K562 treated with DMSO at 1 percent for 48 hours (cell line): ENCODE results near the gene GGCT. TPM values are rescaled to one million over a fixed set of nuclear protein-coding genes. Genes with fewer than 3 reads are reported as not detected.

Experiments used
- total RNA-seq: library from RNA; unstranded; fragments of 300-600 nt; gene quantifications from 2 replicates; pipeline ENCODE4 v1.2.3, GENCODE V29; 2022; ENCODE audit warnings: low replicate concordance; ENCODE audit errors: extremely low read depth

Gene GGCT
- not detected in 2 replicates for total RNA-seq

GRCh38 chr7:30504301-30505173, at the start of gene GGCT:
Gene GGCT (minus strand): TSS chr7:30504829. CDS start chr7:30504709, 120 bp downstream.

GRCh38 chr7:30478349-30479201, 26.1 kb downstream of the GGCT start, which contains the start of gene NOD1:
Gene NOD1 (minus strand): TSS chr7:30478784. CDS start chr7:30456921, 21,863 bp downstream.

Other genes with a start within 250 kb of the GGCT start
- gene ZNRF2, start 220.2 kb downstream of the GGCT start, total RNA-seq = not detected in 2 replicates
- gene NOD1, start 26.0 kb downstream of the GGCT start, total RNA-seq = not detected in 2 replicates
- gene GARS1, start 90.0 kb upstream of the GGCT start, total RNA-seq = 145 and 971 TPM in 2 replicates
- gene CRHR2, start 177.6 kb upstream of the GGCT start, total RNA-seq = not detected in 2 replicates
- gene INMT, start 247.3 kb upstream of the GGCT start, total RNA-seq = not detected in 2 replicates